K562 (cell line): Measurements from ENCODE around the gene ARMC12. TPM values are rescaled to one million over a fixed set of nuclear protein-coding genes. Genes with fewer than 3 reads are reported as not detected.
A peak's percentile ranks its signal among the peaks of the same experiment; 100 is the strongest.

ENCODE experiments used
- ATAC-seq: fragments of 200-7000 bp; cut with Tn5 transposase; 3 replicates; pipeline ENCODE4 v1.9.1; 2020; ENCODE audit warnings: moderate library complexity
- BruUV-seq: library from RNA; stranded (reverse); fragments of 400-500 nt; replicated peaks from 2 replicates; lab custom pipeline; 2021; lab: Mats Ljungman, UMichigan
- CTCF ChIA-PET: fragments of 300-600 bp; formaldehyde crosslinking; extraction: SDS; loops from one replicate; lab custom pipeline; 2021; ENCODE audit warnings: low intra/inter-chr PET ratio; lab: Yijun Ruan, JAX
- POLR2A ChIA-PET: fragments of 300-600, 350-650 bp; sonication (Branson Sonifier 250); formaldehyde crosslinking; extraction: SDS; loops from one replicate; lab custom pipeline; 2021; ENCODE audit warnings: antibody characterized with exemption, inconsistent platforms; lab: Yijun Ruan, JAX
- DNase-seq, 4 experiments: peaks; one replicate each; pipeline versions ENCODE4 v3.0.0 to v3.0.0-alpha.2; 2011 to 2018; ENCODE audit warnings: low spot score in 3 of 4, mixed read lengths in 3 of 4; ENCODE audit errors: extremely low read depth in 1 of 4
- FAIRE-seq: peaks from 2 replicates; lab custom pipeline; 2011; peaks lifted over from hg19 to GRCh38; lab: Jason Lieb, UNC
- H2AFZ ChIP-seq: 2 replicates; pipeline ENCODE4 v1.6.0; 2011; ENCODE audit warnings: low read depth, low read length, control low read depth, inconsistent platforms
- H3K27ac ChIP-seq: fragments of 200-600 bp; 3 replicates; pipeline ENCODE4 v1.8.0; 2011; ENCODE audit warnings: low read depth, mild to moderate bottlenecking, control low read depth, inconsistent platforms, low read length, moderate library complexity, mixed read lengths; ENCODE audit errors: extremely low read depth
- H3K27me3 ChIP-seq, 2 experiments: fragments of 300-600 bp in 1 of 2; 2 replicates in 1 of 2; 3 replicates in 1 of 2; pipeline versions ENCODE4 v1.6.0 to v1.8.0; 2011; ENCODE audit warnings: inconsistent platforms in 2 of 2, low read length in 2 of 2, mild to moderate bottlenecking in 1 of 2, mixed read lengths in 1 of 2, moderate library complexity in 1 of 2; ENCODE audit not compliant: control insufficient read depth in 2 of 2, insufficient read depth in 2 of 2
- H3K36me3 ChIP-seq: fragments of 300-600 bp; 3 replicates; pipeline ENCODE4 v1.8.0; 2011; ENCODE audit warnings: mild to moderate bottlenecking, low read length, inconsistent platforms; ENCODE audit not compliant: control insufficient read depth, insufficient read depth
- H3K4me1 ChIP-seq, 2 experiments: fragments of 200-600 bp in 1 of 2; replicated peaks in 1 of 2; 2 replicates in 1 of 2; 3 replicates in 1 of 2; pipeline versions ENCODE4 v1.5.1 to v1.8.0; 2011; ENCODE audit warnings: inconsistent platforms in 2 of 2, low read length in 2 of 2, mild to moderate bottlenecking in 1 of 2, mixed read lengths in 1 of 2, moderate library complexity in 1 of 2; ENCODE audit not compliant: control insufficient read depth in 2 of 2, insufficient read depth in 2 of 2
- H3K4me2 ChIP-seq: 2 replicates; pipeline ENCODE4 v1.6.1; 2011; ENCODE audit warnings: low read length, control low read depth, inconsistent platforms, mixed read lengths; ENCODE audit not compliant: insufficient read depth
- H3K4me3 ChIP-seq: fragments of 200-600 bp; sonication (generic), shearing (Covaris generic); 2 replicates; pipeline ENCODE4 v1.5.1; 2016; ENCODE audit warnings: control low read depth, inconsistent platforms
- H3K79me2 ChIP-seq: fragments of 200-600 bp; 3 replicates; pipeline ENCODE4 v1.8.0; 2011; ENCODE audit warnings: low read length, inconsistent platforms; ENCODE audit not compliant: control insufficient read depth, insufficient read depth
- H3K9ac ChIP-seq, 2 experiments: 2 replicates each; pipeline versions ENCODE4 v1.6.0 to v1.6.1; 2011; ENCODE audit warnings: low read depth in 2 of 2, low read length in 2 of 2, control low read depth in 1 of 2, inconsistent platforms in 1 of 2, mild to moderate bottlenecking in 1 of 2, mixed read lengths in 1 of 2; ENCODE audit not compliant: insufficient read depth in 1 of 2
- H3K9me1 ChIP-seq: one replicate; pipeline ENCODE4 v1.6.0; 2011; ENCODE audit warnings: inconsistent platforms, mild to moderate bottlenecking, low read length, moderate library complexity; ENCODE audit not compliant: control insufficient read depth, insufficient read depth
- H3K9me3 ChIP-seq: replicated peaks from 2 replicates; pipeline ENCODE4 v1.5.1; 2011; ENCODE audit warnings: low read depth, low read length, inconsistent platforms; ENCODE audit not compliant: control insufficient read depth, insufficient read depth
- H4K20me1 ChIP-seq: replicated peaks from 2 replicates; pipeline ENCODE4 v1.6.1; 2011; ENCODE audit warnings: low read length, inconsistent platforms, mixed read lengths; ENCODE audit not compliant: control insufficient read depth, insufficient read depth
- BCL6 ChIP-seq: fragments of 250-450 bp; sonication (Bioruptor Pico); IDR thresholded peaks from 2 replicates; pipeline ENCODE4 v1.4.0; 2020
- ELF4 ChIP-seq: fragments of 450-650 bp; formaldehyde crosslinking; IDR thresholded peaks from 2 replicates; pipeline ENCODE4 v1.4.0; 2022; ENCODE audit warnings: missing genetic modification characterization
- EWSR1 ChIP-seq: fragments of 450-650 bp; IDR thresholded peaks from 2 replicates; pipeline ENCODE4 v1.6.1; 2018; ENCODE audit warnings: borderline replicate concordance, mild to moderate bottlenecking, low read depth, moderate library complexity; ENCODE audit not compliant: partially characterized antibody
- GTF3C2 ChIP-seq: IDR thresholded peaks from 3 replicates; pipeline ENCODE4 v1.6.1; 2011; ENCODE audit warnings: borderline replicate concordance, mild to moderate bottlenecking, moderate library complexity; ENCODE audit not compliant: insufficient read length; ENCODE audit errors: extremely low read depth
- MITF ChIP-seq: IDR thresholded peaks from 2 replicates; pipeline ENCODE4 v1.6.1; 2014; ENCODE audit warnings: antibody characterized with exemption
- NFIX ChIP-seq: fragments of 250-450 bp; sonication (Bioruptor Pico); IDR thresholded peaks from 2 replicates; pipeline ENCODE4 v1.4.0; 2020; ENCODE audit warnings: low read depth, mild to moderate bottlenecking, moderate library complexity
- NR3C1 ChIP-seq: sonication (generic); formaldehyde crosslinking; IDR thresholded peaks from 2 replicates; pipeline ENCODE4 v1.8.1; 2022; ENCODE audit warnings: missing genetic modification reagents
- SMC3 ChIP-seq: conservative IDR thresholded peaks from 2 replicates; pipeline ENCODE4 v1.6.1; 2011; ENCODE audit warnings: low read depth, low read length, improper control_type of control experiment; ENCODE audit not compliant: insufficient read depth
- ZC3H4 ChIP-seq: sonication (generic); formaldehyde crosslinking; IDR thresholded peaks from 2 replicates; pipeline ENCODE4 v1.9.0; 2021; ENCODE audit warnings: missing genetic modification reagents, borderline replicate concordance
- ZKSCAN1 ChIP-seq: fragments of 150-350 bp; IDR thresholded peaks from 2 replicates; pipeline ENCODE4 v1.6.1; 2016; ENCODE audit warnings: low read depth, low read length
- ZNF184 ChIP-seq: sonication (generic); formaldehyde crosslinking; IDR thresholded peaks from 2 replicates; pipeline ENCODE4 v1.5.0; 2020; ENCODE audit warnings: missing genetic modification reagents
- WGBS: fragments of 100-300 bp; shearing (Covaris generic); methylation state at CpG from one replicate; pipeline ENCODE4 v1.1.6; 2016; ENCODE audit warnings: low coverage, mixed read lengths; ENCODE audit not compliant: insufficient coverage; ENCODE audit errors: missing lambda C conversion rate; 5-methylcytosine and 5-hydroxymethylcytosine counted together
- in situ Hi-C: fragments of 300-500 bp; cut with MboI; formaldehyde crosslinking; loops from 4 replicates; pipeline ENCODE4 v1.15.0; 2018; ENCODE audit warnings: inconsistent platforms, mixed read lengths
- intact Hi-C: fragments of 100-400 bp; cut with micrococcal nuclease; formaldehyde crosslinking; loops from 2 replicates; pipeline ENCODE4 v1.14.2; 2022
- polyA plus RNA-seq, 8 experiments: library from polyadenylated mRNA; depleted of rRNA in 4 of 8; stranded (reverse) in 5 of 8; unstranded in 3 of 8; fragments of >200 nt; fragmentation: Nextera tagmentation in 2 of 8; fragmentation: Illumina TruSeq in 1 of 8; extraction: Ambion mirVana in 2 of 8; extraction: Trizol in 1 of 8; gene quantifications; 2 replicates each; pipeline versions ENCODE4 v1.2.1 to v1.2.3, GENCODE V29; 2011 to 2014; ENCODE audit warnings: inconsistent platforms in 1 of 8, missing spikeins in 1 of 8
- total RNA-seq, 7 experiments: library from RNA; depleted of rRNA in 6 of 7; stranded (reverse); fragments of >200 nt in 6 of 7; fragmentation: Illumina TruSeq in 2 of 7; extraction: Trizol in 2 of 7; gene quantifications; 2 replicates each; pipeline versions ENCODE4 v1.2.1 to v1.2.3, GENCODE V29; 2011 to 2021; ENCODE audit warnings: low replicate concordance in 1 of 7

Gene ARMC12
- total and polyA plus RNA-seq, 9 of the 15 experiments (the other 6 are each of a cell fraction or from before 2014, with no cell fraction given) = 0.09 to 0.58 (median 0.31) TPM; not detected in 3

- H3K9ac ChIP-seq = no peak overlapping the region
- peaks cover 0 to 6% of the 10 kb centered on the region in 2 experiments; a peak in 3 of 5 replicates for H3K4me1 ChIP-seq
- H4K20me1 ChIP-seq = no peaks in the 10 kb centered on the region; the same call in 1 of the 2 replicates
- H3K27me3 ChIP-seq = peaks cover 51 to 56% of the 10 kb centered on the region in 2 experiments
- no peak overlapping the region for H2AFZ ChIP-seq
- no peak overlapping the region for H3K27ac ChIP-seq
- ATAC-seq (no peak), DNase-seq (peak in 1 of 4 experiments; percentile 12), FAIRE-seq (no peak)
- no peaks in the 10 kb centered on the region for H3K9me3 ChIP-seq
- POLR2A ChIA-PET = interaction anchor here (0.6 to 3.6 kb wide), 2 partner anchors 11 to 52 kb away, joined by 3 to 48 read pairs; partner anchors contain the start of gene CLPS
- WGBS = 0% methylated on average over 2 of the region's 2 CpGs
- no peaks in the 10 kb centered on the region for H3K9me1 ChIP-seq
- H3K4me3 ChIP-seq = no peak overlapping the region
- TF ChIP-seq ZKSCAN1 (peak; percentile 76; the same call in 1 of the 2 replicates), ELF4 (no peak)
- H3K36me3 ChIP-seq = no peaks in the 10 kb centered on the region
- no TSS peak for BruUV-seq
- no peaks in the 10 kb centered on the region for H3K79me2 ChIP-seq
- no peak overlapping the region for H3K4me2 ChIP-seq
- CTCF ChIA-PET = no interaction called here
- in situ Hi-C loops = no loop called here
- intact Hi-C loops = no loop called here
Observed at GRCh38 chr6:35786272-35786671, 49.4 kb downstream of the ARMC12 start.

GRCh38 chr6:35786810-35787209 lies 50.0 kb downstream of the ARMC12 start:
- peak overlapping the region in 1 of 2 experiments; percentile 77; a peak in 2 of 4 replicates for H3K9ac ChIP-seq
- FAIRE-seq (no peak), ATAC-seq (peak; percentile 60), DNase-seq (peak in 2 of 4 experiments; percentile 48 to 51)
- no peaks in the 10 kb centered on the region for H3K9me1 ChIP-seq
- no peaks in the 10 kb centered on the region for H3K36me3 ChIP-seq
- ChIA-PET POLR2A (interaction anchor here (0.6 to 3.6 kb wide), 5 partner anchors 11 to 62 kb away, joined by 3 to 48 read pairs (median 3); partner anchors contain the start of genes CLPS and LHFPL5), CTCF (no interaction called here)
- no peaks in the 10 kb centered on the region for H3K79me2 ChIP-seq
- H3K4me2 ChIP-seq = no peak overlapping the region
- H4K20me1 ChIP-seq = no peaks in the 10 kb centered on the region; the same call in 1 of the 2 replicates
- peaks cover 0 to 6% of the 10 kb centered on the region in 2 experiments; a peak in 3 of 5 replicates for H3K4me1 ChIP-seq
- in situ Hi-C loops (no loop called here), intact Hi-C loops (loop anchor here (1.0 kb wide), 1 partner anchor 11 kb away; no protein-coding TSS in a partner anchor)
- no peak overlapping the region for H3K4me3 ChIP-seq
- H3K9me3 ChIP-seq = no peaks in the 10 kb centered on the region
- WGBS = 1% methylated on average over 25 of the region's 25 CpGs
- H3K27ac ChIP-seq = no peak overlapping the region
- no TSS peak for BruUV-seq
- H3K27me3 ChIP-seq = peaks cover 52 to 55% of the 10 kb centered on the region in 2 experiments
- no peak overlapping the region for H2AFZ ChIP-seq
- TF ChIP-seq GTF3C2 (no peak), ZNF184 (CRISPR knock-in tag) (0 out of 2 replicates have a peak, but pooled peaks have one; percentile 59), MITF (no peak), ZC3H4 (CRISPR knock-in tag) (0 out of 2 replicates have a peak, but pooled peaks have one; percentile 17), BCL6 (CRISPR knock-in tag) (no peak), NFIX (CRISPR knock-in tag) (no peak), NR3C1 (CRISPR knock-in tag) (0 out of 2 replicates have a peak, but pooled peaks have one; percentile 32), SMC3 (no peak), EWSR1 (no peak)
